IMR-90 (cell line): ENCODE data around the gene DNASE2B.

Experiments used
- CEBPB ChIP-seq: IDR thresholded peaks from 2 replicates; pipeline ENCODE4 v1.6.1; 2012; ENCODE audit warnings: low read depth, low read length, improper control_type of control experiment
- POLR2A ChIP-seq: IDR thresholded peaks from 2 replicates; pipeline ENCODE4 v1.6.1; 2012; ENCODE audit warnings: mild to moderate bottlenecking, low read depth, low read length
- RFX5 ChIP-seq: IDR thresholded peaks from 2 replicates; pipeline ENCODE4 v1.8.0; 2012; ENCODE audit warnings: low read depth, mild to moderate bottlenecking, low read length, moderate library complexity
- TF ChIP-seq, protein P1 (sequence below): conservative IDR thresholded peaks from 2 replicates; pipeline ENCODE4 v1.5.1; 2012; ENCODE audit warnings: mild to moderate bottlenecking, low read depth, low read length, improper control_type of control experiment
- TF ChIP-seq, protein P2 (sequence below): fragments of 150-350 bp; IDR thresholded peaks from 2 replicates; pipeline ENCODE4 v1.6.1; 2017; ENCODE audit warnings: mild to moderate bottlenecking, antibody characterized with exemption, low read length, low read depth

DNA sequence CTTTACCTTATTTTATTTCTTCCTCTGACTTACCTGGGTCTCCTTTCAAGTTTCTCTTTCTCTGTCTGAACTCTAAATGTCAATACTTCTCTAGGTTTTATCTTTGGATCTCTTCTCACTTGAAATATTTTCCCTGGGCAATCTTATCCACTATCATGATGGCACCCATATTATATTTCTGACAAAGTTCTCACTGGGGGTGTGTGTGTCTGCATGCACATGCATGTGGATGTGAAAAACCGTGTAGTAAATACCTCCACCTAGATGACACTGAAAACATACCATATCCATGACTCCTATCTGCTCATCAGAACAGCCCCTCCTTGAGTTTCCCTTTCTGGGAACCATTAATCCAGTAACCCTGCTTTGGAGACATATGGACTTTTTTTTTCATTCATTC, 30.9 kb downstream of the DNASE2B start:
- TF ChIP-seq, protein P1, sequence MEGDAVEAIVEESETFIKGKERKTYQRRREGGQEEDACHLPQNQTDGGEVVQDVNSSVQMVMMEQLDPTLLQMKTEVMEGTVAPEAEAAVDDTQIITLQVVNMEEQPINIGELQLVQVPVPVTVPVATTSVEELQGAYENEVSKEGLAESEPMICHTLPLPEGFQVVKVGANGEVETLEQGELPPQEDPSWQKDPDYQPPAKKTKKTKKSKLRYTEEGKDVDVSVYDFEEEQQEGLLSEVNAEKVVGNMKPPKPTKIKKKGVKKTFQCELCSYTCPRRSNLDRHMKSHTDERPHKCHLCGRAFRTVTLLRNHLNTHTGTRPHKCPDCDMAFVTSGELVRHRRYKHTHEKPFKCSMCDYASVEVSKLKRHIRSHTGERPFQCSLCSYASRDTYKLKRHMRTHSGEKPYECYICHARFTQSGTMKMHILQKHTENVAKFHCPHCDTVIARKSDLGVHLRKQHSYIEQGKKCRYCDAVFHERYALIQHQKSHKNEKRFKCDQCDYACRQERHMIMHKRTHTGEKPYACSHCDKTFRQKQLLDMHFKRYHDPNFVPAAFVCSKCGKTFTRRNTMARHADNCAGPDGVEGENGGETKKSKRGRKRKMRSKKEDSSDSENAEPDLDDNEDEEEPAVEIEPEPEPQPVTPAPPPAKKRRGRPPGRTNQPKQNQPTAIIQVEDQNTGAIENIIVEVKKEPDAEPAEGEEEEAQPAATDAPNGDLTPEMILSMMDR: no peak
- TF ChIP-seq POLR2A (no peak), CEBPB (no peak), RFX5 (no peak)
- TF ChIP-seq, protein P2, sequence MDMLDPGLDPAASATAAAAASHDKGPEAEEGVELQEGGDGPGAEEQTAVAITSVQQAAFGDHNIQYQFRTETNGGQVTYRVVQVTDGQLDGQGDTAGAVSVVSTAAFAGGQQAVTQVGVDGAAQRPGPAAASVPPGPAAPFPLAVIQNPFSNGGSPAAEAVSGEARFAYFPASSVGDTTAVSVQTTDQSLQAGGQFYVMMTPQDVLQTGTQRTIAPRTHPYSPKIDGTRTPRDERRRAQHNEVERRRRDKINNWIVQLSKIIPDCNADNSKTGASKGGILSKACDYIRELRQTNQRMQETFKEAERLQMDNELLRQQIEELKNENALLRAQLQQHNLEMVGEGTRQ: no peak
